Thymus (tissue), 11 donors: ENCODE measurements around the gene ANKDD1A. TPM values are rescaled to one million over a fixed set of nuclear protein-coding genes. Genes with fewer than 3 reads are reported as not detected.
A peak's percentile ranks its signal among the peaks of the same experiment; 100 is the strongest.

Experiments used
- DNase-seq, 9 donors: peaks; one replicate each; pipeline ENCODE4 v3.0.0-alpha.2; 2013; ENCODE audit warnings: low spot score in 9 of 9, low read depth in 6 of 9, missing footprints in 1 of 9
- H3K27ac ChIP-seq, 2 donors: one replicate each; pipeline ENCODE4 v1.5.1; 2013; ENCODE audit warnings: control low read depth in 1 of 2, low read depth in 1 of 2, low read length in 1 of 2, mild to moderate bottlenecking in 1 of 2, moderate library complexity in 1 of 2
- H3K27me3 ChIP-seq, 2 donors: one replicate each; pipeline ENCODE4 v1.5.1; 2013; ENCODE audit warnings: low read length in 1 of 2; ENCODE audit not compliant: control insufficient read depth in 2 of 2, insufficient read depth in 1 of 2
- H3K36me3 ChIP-seq, 2 donors: one replicate each; pipeline ENCODE4 v1.5.1; 2013; ENCODE audit warnings: low read length in 1 of 2, mild to moderate bottlenecking in 1 of 2, moderate library complexity in 1 of 2; ENCODE audit not compliant: control insufficient read depth in 2 of 2, insufficient read depth in 2 of 2
- H3K4me1 ChIP-seq, 2 donors: one replicate each; pipeline ENCODE4 v1.5.1; 2013; ENCODE audit warnings: low read length in 2 of 2; ENCODE audit not compliant: control insufficient read depth in 2 of 2, insufficient read depth in 2 of 2
- H3K4me3 ChIP-seq, 2 donors: one replicate each; pipeline ENCODE4 v1.5.1; 2013; ENCODE audit warnings: low read length in 2 of 2, control low read depth in 1 of 2, mild to moderate bottlenecking in 1 of 2
- H3K9me3 ChIP-seq, 2 donors: one replicate each; pipeline ENCODE4 v1.5.1; 2013; ENCODE audit warnings: low read length in 1 of 2, mild to moderate bottlenecking in 1 of 2; ENCODE audit not compliant: control insufficient read depth in 2 of 2, insufficient read depth in 1 of 2
- WGBS: extraction: QIAGEN DNeasy Blood & Tissue Kit; methylation state at CpG from one replicate; pipeline ENCODE4 v1.1.7; 2013; 5-methylcytosine and 5-hydroxymethylcytosine counted together
- polyA plus RNA-seq: library from polyadenylated mRNA; stranded (reverse); fragments of 200-250 nt; gene quantifications from one replicate; pipeline ENCODE4 v1.2.3, GENCODE V29; 2013
- total RNA-seq: library from RNA; stranded (reverse); fragments of 120-200 nt; gene quantifications from one replicate; pipeline ENCODE4 v1.2.4, GENCODE V29; 2013
- donor health status: healthy.

The ANKDD1A gene
- total and polyA plus RNA-seq, 2 donors, result 1.2 to 3.6 TPM

GRCh38 chr15:64989416-64990167 is 77.9 kb downstream of the ANKDD1A start, which contains the start of gene SPG21:
Gene SPG21, minus strand, starts transcription at chr15:64989914. Its CDS starts 6,345 bp downstream, at chr15:64983569.
- Histone ChIP-seq H3K4me3 (peak within 1 kb of the TSS; percentile 81 to 89), H3K27me3 (no peaks in the 10 kb centered on the region), H3K27ac (peak within 1 kb of the TSS; percentile 74 to 76), H3K4me1 (peaks cover 0 to 14% of the 10 kb centered on the region in 2 donors), H3K36me3 (no peaks in the 10 kb centered on the region), H3K9me3 (no peaks in the 10 kb centered on the region)
- under 1% methylated on average over 75 of the region's 75 CpGs for WGBS
- peak; percentile 41 to 90 (median 77) for DNase-seq

- Histone ChIP-seq H3K27ac (peak overlapping the region; percentile 28 to 74), H3K4me1 (peaks cover 0 to 14% of the 10 kb centered on the region in 2 donors), H3K4me3 (peak overlapping the region; percentile 62 to 81), H3K9me3 (no peaks in the 10 kb centered on the region), H3K27me3 (no peaks in the 10 kb centered on the region), H3K36me3 (no peaks in the 10 kb centered on the region)
- 18% methylated on average over 9 of the region's 9 CpGs for WGBS
- DNase-seq, result no peak
Measured at GRCh38 chr15:64990168-64990470, 78.4 kb downstream of the ANKDD1A start.

GRCh38 chr15:64991536-64992135 is 79.9 kb downstream of the ANKDD1A start:
- Histone ChIP-seq H3K27ac (no peak overlapping the region), H3K27me3 (no peaks in the 10 kb centered on the region), H3K36me3 (no peaks in the 10 kb centered on the region), H3K9me3 (no peaks in the 10 kb centered on the region), H3K4me1 (peaks cover 0 to 9% of the 10 kb centered on the region in 2 donors), H3K4me3 (no peak overlapping the region)
- WGBS, result 94% methylated on average over 2 of the region's 2 CpGs
- no peak for DNase-seq

GRCh38 chr15:64993290-64993689 is 81.6 kb downstream of the ANKDD1A start:
- DNase-seq, result no peak
- Histone ChIP-seq H3K9me3 (no peaks in the 10 kb centered on the region), H3K27me3 (no peaks in the 10 kb centered on the region), H3K27ac (no peak overlapping the region), H3K36me3 (no peaks in the 10 kb centered on the region), H3K4me1 (peaks cover 0 to 9% of the 10 kb centered on the region in 2 donors), H3K4me3 (no peak overlapping the region)
- 65% methylated on average over 1 of the region's 1 CpG for WGBS

GRCh38 chr15:64997066-64997465 is 85.4 kb downstream of the ANKDD1A start:
- Histone ChIP-seq H3K27me3 (no peaks in the 10 kb centered on the region), H3K27ac (no peak overlapping the region), H3K4me3 (no peak overlapping the region), H3K9me3 (no peaks in the 10 kb centered on the region), H3K4me1 (no peaks in the 10 kb centered on the region), H3K36me3 (no peaks in the 10 kb centered on the region)
- 87% methylated on average over 5 of the region's 5 CpGs for WGBS
- DNase-seq, result no peak

- Histone ChIP-seq H3K4me3 (no peak overlapping the region), H3K9me3 (no peaks in the 10 kb centered on the region), H3K36me3 (no peaks in the 10 kb centered on the region), H3K4me1 (no peaks in the 10 kb centered on the region), H3K27me3 (no peaks in the 10 kb centered on the region), H3K27ac (no peak overlapping the region)
- whole genome bisulfite sequencing, result 97% methylated on average over 4 of the region's 4 CpGs
- no peak for DNase-seq
Measured at GRCh38 chr15:64997745-64998375, 86.2 kb downstream of the ANKDD1A start.

GRCh38 chr15:65004993-65005392 is 93.3 kb downstream of the ANKDD1A start:
- Histone ChIP-seq H3K36me3 (peaks cover 0 to 3% of the 10 kb centered on the region in 2 donors), H3K4me3 (no peak overlapping the region), H3K4me1 (no peaks in the 10 kb centered on the region), H3K9me3 (no peaks in the 10 kb centered on the region), H3K27ac (no peak overlapping the region), H3K27me3 (no peaks in the 10 kb centered on the region)
- no peak for DNase-seq
- WGBS, result 97% methylated on average over 3 of the region's 3 CpGs

- no peak for DNase-seq
- no peak overlapping the region for H3K4me3 ChIP-seq
- H3K36me3 ChIP-seq, result peaks cover 5 to 6% of the 10 kb centered on the region in 2 donors
- H3K27me3 ChIP-seq, result no peaks in the 10 kb centered on the region
- H3K27ac ChIP-seq, result no peak overlapping the region
- 97% methylated on average over 3 of the region's 3 CpGs for WGBS
- no peaks in the 10 kb centered on the region for H3K9me3 ChIP-seq
- no peaks in the 10 kb centered on the region for H3K4me1 ChIP-seq
Measured at GRCh38 chr15:65006876-65007275, 95.2 kb downstream of the ANKDD1A start.
